GM21737 (cell line): ENCODE data around the gene TTF2.
"Not testable (repeated sequence)": the region's sequence is repeated elsewhere in the genome, so short reads cannot be mapped to it uniquely, and the experiment has no call there.

ENCODE experiments used
- ATAC-seq: cut with Tn5 transposase; IDR thresholded peaks from one replicate; pipeline ENCODE4 v1.9.1; 2021; ENCODE audit warnings: mild to moderate bottlenecking, moderate library complexity; ENCODE audit not compliant: unreplicated experiment

The TTF2 gene

GRCh38 chr1:117092594-117092993, 32.5 kb downstream of the TTF2 start:
- ATAC-seq, result no peak

- no peak for ATAC-seq
Measured at GRCh38 chr1:117093091-117093534, 33.0 kb downstream of the TTF2 start.

- no peak for ATAC-seq
Measured at GRCh38 chr1:117093870-117094621, 33.9 kb downstream of the TTF2 start.

GRCh38 chr1:117094841-117095604, 34.9 kb downstream of the TTF2 start:
- ATAC-seq, result no peak

- no peak for ATAC-seq
Measured at GRCh38 chr1:117096951-117097408, 36.9 kb downstream of the TTF2 start.

- ATAC-seq, result no peak
Measured at GRCh38 chr1:117097443-117097842, 37.3 kb downstream of the TTF2 start.

DNA sequence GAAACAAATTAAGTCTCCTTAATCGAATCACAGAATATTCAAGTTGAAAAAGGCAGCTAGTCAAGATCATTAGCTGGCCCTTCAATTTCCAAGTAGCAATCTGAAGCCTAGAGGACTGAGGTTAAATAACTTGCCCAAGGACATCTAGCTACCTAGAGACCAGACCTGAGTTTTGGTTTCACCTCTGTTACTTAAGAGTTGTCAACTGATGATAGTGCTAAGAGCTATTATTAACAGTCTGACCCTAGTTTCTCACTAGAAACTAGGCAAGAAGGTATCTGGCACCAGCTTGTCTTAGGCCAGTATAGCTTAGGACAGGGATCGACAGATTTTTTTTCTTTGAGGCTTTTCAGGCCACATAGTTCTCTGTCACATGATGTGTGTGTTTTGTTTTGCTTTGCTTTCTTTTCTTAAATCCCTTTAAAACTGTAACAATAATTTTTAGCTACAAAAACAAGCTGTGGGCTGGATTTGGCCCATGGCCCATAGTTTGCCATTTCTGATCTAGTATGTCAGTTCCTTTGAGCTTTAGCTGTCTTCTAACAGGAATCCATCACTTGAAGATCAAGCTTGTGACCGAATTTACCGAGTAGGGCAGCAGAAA, 38.3 kb downstream of the TTF2 start:
- no peak for ATAC-seq

DNA sequence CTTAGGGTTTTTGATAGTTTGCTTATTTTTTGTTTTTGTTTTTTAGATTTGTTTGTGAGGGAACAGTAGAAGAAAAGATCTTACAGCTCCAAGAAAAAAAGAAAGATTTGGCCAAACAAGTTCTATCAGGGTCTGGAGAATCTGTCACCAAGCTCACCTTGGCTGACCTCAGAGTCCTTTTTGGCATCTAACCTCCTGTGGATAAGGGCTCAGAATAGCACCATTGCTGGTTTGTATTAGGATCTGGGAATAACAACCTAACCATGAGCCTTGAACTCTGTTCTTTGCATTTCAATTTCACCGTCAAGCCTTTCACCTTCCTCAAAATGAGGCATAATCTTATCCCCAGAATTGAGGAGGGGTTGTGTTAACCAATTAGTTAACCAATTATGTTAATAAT, 41.2 kb downstream of the TTF2 start:
- no peak for ATAC-seq

- ATAC-seq, result not testable (repeated sequence)
Measured at GRCh38 chr1:117101858-117102257, 41.7 kb downstream of the TTF2 start.

DNA sequence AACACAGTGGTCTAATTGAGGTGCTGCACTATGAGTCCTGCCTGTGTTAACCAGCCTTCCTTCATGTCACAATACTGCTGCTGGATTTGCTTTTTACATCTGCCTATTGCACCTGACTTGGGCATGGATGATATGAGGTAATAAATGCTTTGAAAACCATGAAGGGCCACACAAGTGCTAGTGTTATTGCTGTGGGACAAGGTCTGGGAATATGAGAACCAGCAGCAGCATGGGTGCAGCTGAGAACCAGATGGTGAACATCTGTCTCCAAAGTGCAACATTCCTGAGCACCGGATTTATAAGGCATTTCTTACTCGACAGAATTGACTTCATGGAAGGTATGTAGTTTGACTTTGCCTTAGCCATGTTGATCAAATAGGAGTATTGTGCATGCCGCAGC, 44.9 kb downstream of the TTF2 start:
- ATAC-seq, result no peak

- no peak for ATAC-seq
Measured at GRCh38 chr1:117105722-117106121, 45.6 kb downstream of the TTF2 start.

- no peak for ATAC-seq
Measured at GRCh38 chr1:117106478-117106877, 46.4 kb downstream of the TTF2 start.

DNA sequence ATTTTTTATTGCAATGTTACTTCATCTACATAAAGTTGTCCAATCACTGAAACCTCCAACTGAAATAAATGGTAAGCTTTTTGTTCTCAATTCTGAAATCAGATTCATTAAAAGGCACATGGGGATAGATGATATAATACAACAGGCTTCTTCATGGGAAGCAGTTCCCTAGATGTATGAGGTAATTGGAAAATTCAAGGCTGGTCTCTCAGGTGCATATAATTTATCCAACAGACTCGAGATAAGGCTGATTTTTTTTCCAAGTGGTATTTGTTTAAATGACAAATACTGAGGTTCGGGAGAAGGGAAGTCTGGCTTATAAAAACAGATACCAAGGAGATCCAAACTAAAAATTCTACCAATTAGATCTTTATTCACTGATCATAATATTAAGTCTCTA, 47.2 kb downstream of the TTF2 start:
- ATAC-seq, result no peak

DNA sequence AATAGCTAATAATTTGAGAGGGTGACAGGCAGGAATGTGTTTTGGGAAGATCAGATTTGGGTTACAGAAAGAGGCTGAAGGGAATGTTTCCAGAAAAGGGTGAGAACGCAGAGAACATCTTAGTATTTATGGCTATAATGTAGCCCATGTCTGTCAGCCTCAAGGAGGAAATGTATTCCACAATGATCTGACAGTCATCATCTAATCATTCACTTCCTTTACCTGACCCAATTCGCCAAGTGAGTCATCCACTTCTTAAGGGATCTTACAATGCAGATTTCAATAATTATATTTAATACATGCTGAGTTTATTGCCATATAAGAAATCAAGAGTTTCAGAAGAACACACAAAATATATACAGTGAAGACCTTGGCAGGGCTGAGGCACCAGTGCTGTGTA, 50.6 kb downstream of the TTF2 start:
- ATAC-seq, result no peak

DNA sequence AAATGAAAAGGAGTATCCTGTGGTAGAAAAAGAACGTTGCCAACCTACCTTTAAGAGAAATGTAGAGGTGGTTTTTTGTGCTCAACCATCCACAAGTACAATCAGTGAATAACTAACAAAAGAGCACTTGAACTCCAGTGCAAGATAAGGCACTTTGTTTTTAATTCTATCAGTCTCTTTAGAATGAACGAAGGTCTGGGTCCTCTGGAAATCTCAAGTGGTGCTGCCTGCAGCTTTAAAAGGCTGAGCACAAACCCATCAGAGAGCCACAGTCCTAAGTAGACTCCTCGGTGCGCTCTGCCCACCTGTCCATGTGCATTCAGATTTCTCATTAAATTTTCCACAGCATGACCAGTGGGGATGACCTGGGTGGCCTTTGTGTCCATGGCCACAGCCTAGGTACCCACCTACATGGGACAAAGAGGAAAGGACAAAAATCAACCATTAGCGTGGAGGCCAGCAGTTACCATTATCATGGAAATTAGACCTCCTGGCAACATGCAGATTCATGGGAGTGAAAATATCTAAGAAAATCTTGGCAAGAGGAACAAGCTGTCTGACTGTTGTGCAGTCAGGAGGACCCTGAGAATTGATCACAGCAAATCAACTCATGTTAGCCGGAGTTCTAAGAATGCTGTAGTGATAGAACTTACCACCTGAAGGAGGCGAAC, 52.1 kb downstream of the TTF2 start:
- no peak for ATAC-seq

GRCh38 chr1:117113199-117113598, 53.1 kb downstream of the TTF2 start:
- no peak for ATAC-seq

GRCh38 chr1:117114877-117115276, 54.8 kb downstream of the TTF2 start:
- ATAC-seq, result no peak

DNA sequence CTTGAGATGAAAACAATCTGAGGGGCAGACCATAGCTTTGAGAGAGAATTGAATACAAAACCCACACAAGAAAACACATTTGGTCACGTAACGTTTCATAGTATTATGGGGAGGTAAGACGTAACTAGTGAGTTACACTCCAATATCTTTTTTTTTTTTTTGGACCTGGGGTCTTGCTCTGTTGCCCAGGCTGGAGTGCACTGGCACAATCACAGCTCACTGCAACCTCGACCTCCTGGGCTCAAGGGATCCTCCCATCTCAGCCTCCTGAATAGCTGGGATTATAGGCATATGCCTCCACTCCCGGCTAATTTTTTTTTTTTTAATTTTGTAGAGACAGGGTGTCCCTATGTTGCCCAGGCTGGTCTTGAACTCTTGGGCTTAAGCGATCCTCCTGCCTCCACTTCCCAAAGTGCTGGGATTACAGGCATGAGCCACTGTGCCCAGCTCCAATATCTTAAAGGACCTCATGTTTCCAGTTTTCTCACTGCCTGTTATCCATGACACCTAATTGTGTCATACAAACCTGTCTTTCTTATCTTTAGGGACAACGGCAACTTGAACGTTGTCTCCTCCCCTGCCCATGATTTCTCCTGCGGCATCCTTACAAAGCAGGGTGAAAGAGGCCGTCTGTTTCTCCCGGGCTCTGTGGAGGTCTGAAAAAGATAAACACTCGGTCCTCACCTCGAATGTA, 56.1 kb downstream of the TTF2 start:
- no peak for ATAC-seq

GRCh38 chr1:117116784-117117130, 56.6 kb downstream of the TTF2 start:
- ATAC-seq, result no peak

GRCh38 chr1:117117697-117118096, 57.6 kb downstream of the TTF2 start:
- no peak for ATAC-seq

- ATAC-seq, result no peak
Measured at GRCh38 chr1:117118137-117118536, 58.0 kb downstream of the TTF2 start.
